Stimulated activated CD4-positive, alpha-beta T cell treated with anti-CD3 and anti-CD28 coated beads, Interleukin-4, amount 100 ng/mL, for 48 hours (primary cell): Measurements from ENCODE around the gene DLEC1.
"Not testable (repeated sequence)": the region's sequence is repeated elsewhere in the genome, so short reads cannot be mapped to it uniquely, and the experiment has no call there.

Experiments
- DNase-seq, 2 donors: peaks; one replicate each; pipeline ENCODE4 v3.0.0-alpha.2; 2020; ENCODE audit warnings: low read depth in 2 of 2

Gene DLEC1

GRCh38 chr3:38154625-38155255 is 115.7 kb downstream of the DLEC1 start:
- no peak for DNase-seq

DNA sequence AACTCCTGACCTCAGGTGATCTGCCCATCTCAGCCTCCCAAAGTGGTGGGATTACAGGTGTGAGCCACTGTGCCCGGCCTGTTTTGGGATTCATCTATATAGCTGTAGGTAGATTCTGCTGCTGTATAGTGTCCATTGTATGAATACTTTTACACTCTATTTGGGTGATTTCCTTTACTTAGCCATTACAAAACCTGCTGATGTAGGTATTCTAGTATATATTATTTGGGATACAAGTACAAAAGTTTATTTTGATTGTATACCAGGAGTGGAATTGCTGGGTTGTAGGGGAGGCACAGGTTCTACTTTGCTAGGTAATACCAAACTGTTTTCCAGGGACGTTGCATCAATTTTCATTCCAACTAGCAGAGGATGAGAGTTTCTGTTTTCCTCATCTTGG is 116.8 kb downstream of the DLEC1 start:
- no peak for DNase-seq

GRCh38 chr3:38157117-38157516 is 118.1 kb downstream of the DLEC1 start:
- no peak for DNase-seq

GRCh38 chr3:38157595-38157994 is 118.6 kb downstream of the DLEC1 start:
- DNase-seq = no peak

- DNase-seq = no peak
These were observed 119.5 kb downstream of the DLEC1 start for GRCh38 chr3:38158472-38158871.

GRCh38 chr3:38160704-38161103 is 121.7 kb downstream of the DLEC1 start:
- DNase-seq = not testable (repeated sequence)

- DNase-seq = no peak
These were observed 124.3 kb downstream of the DLEC1 start for GRCh38 chr3:38163117-38163840.

- no peak for DNase-seq
These were observed 125.0 kb downstream of the DLEC1 start for GRCh38 chr3:38163841-38164642.

DNA sequence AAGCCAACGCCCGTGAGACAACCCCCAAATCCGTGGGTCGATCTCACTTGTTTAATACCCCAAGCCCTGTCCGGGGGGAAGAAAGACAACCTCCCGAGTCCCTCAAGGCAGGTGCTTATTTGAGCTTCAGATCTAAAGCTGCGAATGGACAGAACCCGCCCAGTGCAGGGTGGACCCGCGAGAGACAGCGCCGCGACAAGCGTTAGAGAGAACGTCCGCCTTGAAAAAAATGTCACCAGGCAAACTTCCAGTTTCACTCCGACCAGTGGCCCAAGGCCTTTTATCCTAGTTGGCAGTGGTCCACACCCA is 125.6 kb downstream of the DLEC1 start:
- no peak for DNase-seq

GRCh38 chr3:38164952-38165721 is 126.1 kb downstream of the DLEC1 start, which contains the start of gene OXSR1:
Gene OXSR1, plus strand, starts transcription at chr3:38165537. Its CDS starts 340 bp downstream, at chr3:38165877.
- DNase-seq = peak; percentile 93

DNA sequence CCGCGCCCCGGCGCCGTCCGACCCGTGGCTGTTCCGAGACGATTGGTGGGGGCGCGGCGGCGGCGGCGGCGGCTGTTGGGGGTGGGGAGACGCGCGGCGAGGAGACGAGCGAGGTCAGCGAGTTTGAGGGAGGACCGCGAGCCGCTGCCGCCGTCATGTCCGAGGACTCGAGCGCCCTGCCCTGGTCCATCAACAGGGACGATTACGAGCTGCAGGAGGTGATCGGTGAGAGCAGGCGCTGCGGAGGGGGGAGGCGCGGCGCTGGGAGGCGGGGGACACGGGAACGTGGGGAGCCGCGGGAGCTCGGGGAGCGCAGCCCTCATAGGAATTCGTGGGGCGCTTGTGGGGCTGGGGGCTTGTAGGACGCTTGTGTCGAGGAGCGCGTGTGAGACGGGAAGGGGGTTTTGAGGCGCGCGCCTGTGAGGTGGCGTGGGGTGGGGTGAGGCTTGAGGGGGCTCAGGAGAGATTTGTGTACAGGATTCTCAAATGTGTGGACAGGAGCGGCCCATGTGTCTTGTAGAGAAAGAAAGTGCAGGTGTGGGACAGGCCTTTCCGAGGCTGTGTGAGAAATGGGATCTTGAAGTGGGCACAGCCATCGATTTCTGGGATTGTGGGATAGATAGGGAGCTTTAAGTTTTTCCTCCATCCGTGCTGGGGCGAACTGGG is 126.8 kb downstream of the DLEC1 start:
- DNase-seq = no peak

GRCh38 chr3:38167591-38167990 is 128.6 kb downstream of the DLEC1 start:
- DNase-seq = no peak

GRCh38 chr3:38168151-38169026 is 129.4 kb downstream of the DLEC1 start:
- no peak for DNase-seq

DNA sequence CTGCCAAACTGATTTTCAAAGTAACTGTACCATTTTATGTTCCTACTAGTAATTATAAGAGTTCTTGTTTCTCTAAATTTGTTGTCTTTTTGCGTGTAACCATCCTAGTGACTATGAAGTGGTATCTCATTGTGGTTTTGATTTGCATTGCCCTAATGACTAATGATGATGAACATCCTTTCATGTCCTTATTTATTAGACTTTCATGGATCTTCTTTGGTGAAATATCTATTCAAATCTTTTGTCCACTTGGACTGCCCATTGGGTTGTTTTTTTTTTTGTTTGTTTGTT is 130.0 kb downstream of the DLEC1 start:
- no peak for DNase-seq

DNA sequence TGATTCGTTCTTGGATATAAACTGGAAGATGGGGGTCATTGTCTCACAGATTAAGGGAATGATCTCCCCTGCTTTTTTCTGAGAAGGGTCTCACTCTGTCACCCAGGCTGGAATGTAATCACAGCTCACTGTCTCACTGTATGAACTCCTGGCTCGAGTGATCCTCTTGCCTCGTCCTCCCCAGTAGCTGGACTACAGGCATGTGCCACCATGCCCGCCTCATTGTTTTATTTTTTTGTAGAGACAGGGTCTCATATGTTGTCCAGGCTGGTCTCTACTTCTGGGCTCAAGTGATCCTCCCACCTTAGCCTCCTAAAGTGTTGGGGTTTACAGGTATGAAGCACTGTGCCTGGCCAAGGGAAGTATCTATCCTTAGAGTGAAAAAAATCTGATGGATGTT is 131.7 kb downstream of the DLEC1 start:
- DNase-seq = no peak

- DNase-seq = no peak
These were observed 132.6 kb downstream of the DLEC1 start for GRCh38 chr3:38171622-38172021.
